NCI-H748 (cell line): ENCODE measurements around the gene CNIH3.

Experiments used
- DNase-seq: peaks from one replicate; lab custom pipeline; 2025; ENCODE audit not compliant: unreplicated experiment; lab: John Stamatoyannopoulos, UW

The CNIH3 gene

DNA sequence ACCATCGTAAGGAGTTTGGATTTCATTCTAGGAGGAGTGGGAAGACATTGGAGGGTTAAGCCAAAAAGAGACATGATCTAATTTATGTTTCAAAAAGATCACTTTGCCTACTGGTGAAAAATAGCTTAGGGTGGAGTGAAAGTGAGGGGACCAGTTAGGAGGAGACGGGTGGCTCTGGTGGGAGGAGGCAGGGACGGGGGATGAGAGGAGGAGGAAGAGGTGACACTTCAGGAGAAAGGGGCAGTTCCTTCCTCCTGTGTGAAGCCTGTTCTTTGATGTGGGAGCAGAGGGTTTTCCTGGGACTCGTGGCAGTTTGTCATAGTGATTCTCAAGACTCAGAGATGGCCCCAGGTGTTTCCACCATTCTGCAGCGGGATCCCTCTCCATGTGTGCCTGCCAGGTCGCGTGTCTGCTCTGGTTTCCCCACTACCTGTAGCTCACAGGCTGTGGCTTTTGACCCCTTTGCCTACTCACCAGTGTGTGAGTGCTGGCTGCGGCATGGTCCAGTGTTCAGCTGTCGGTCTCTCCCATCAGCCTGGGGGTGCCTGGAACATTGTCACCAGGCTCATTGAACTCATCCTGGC lies 102.4 kb downstream of the CNIH3 start:
- no peak for DNase-seq

DNA sequence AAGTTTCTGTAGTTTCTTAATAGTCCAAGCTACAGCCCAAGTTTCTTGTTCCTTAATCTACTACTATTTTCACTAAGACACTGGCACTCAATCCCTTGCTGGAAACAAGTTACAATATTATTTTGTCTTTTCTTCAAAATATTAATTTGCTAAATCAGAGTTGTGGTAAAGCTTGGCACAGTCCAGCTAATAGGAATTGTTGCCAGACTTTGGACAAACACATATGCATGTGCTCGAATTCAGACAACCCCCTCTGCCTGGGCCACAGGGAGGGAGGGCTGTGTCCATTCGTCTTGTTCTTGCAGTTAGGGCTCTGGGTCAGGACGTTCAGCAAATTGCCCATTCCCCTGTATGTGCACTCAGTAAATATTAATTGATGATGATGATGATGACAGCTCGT lies 103.6 kb downstream of the CNIH3 start:
- DNase-seq = no peak

DNA sequence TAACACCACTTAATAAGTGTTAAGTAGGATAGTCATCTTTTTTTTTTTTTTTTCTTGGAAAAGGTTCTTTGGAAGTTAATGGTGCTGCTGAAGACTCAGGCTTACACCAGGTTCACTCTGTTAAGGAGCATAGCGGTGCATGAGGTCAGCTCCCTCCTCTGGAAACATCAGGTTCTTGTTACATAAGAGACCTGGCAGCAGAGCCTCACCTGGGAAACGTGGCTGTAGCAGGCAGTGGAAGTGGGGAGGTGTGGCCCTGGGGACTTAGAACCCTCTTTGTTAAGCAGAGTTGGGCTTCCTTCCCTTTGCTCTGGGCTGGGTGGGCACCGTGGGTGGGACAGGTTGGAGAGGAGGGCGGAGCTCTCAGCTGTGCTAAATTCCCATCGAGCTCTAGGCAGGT lies 104.1 kb downstream of the CNIH3 start:
- peak; percentile 56 for DNase-seq

DNA sequence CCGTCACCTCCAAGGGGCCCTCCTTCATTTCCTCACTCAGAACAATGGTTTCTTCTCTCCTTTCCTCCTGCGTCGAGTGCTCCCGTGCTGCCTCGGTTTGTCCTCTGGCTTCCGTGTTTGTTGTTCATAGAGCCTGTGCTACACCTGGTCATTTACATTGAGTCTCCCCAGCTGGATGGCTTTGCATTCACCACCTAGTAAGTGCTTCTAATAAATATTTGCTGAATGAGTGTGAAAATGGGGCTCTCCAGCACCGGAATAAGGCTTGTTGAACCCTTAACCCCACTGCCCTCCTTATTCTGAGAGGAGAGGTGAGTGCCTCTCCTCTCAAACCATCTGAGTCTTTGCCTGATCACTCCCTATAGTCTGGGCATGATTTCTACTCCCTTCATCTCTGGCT lies 104.9 kb downstream of the CNIH3 start:
- DNase-seq = peak; percentile 59

DNA sequence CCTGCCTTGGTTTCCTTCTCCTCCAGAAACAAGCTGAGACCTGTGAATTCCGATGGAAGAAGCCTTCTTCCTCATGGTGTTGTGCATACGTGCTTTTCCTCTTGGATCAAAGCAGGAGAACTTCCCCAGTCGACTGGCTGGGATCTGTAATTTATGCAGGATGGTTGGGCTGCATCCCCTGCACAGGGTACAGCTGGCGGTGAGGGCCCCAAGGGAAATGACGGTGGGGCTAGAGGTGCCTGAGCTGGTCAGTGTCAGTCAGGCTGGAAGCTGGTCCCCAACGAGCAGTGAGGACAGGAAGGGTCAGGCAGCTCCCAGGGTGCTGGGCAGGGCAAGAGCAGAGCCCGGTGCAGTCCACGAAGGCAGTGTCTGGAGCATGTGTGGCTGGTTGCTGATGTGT lies 106.7 kb downstream of the CNIH3 start:
- no peak for DNase-seq

DNA sequence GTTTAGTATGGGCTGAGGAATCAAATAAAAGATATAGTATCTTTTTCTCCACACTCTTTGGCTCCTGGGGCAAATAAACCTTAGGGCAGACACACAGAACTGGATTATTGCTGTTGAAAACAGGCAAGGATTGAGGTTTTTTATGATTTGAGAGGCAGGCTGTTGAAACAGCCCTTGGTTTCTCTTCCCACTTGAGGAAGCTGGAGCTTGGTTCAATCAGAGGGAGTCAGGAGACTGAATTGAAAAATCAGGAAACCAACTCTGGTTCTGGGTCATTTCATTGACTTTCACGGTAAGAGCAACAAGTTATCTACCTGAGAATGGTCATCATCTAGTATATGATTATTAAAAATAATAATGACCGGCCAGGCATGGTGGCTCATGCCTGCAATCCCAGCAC lies 108.4 kb downstream of the CNIH3 start:
- no peak for DNase-seq

- no peak for DNase-seq
Observed at GRCh38 chr1:224726441-224727182, 110.5 kb downstream of the CNIH3 start.

DNA sequence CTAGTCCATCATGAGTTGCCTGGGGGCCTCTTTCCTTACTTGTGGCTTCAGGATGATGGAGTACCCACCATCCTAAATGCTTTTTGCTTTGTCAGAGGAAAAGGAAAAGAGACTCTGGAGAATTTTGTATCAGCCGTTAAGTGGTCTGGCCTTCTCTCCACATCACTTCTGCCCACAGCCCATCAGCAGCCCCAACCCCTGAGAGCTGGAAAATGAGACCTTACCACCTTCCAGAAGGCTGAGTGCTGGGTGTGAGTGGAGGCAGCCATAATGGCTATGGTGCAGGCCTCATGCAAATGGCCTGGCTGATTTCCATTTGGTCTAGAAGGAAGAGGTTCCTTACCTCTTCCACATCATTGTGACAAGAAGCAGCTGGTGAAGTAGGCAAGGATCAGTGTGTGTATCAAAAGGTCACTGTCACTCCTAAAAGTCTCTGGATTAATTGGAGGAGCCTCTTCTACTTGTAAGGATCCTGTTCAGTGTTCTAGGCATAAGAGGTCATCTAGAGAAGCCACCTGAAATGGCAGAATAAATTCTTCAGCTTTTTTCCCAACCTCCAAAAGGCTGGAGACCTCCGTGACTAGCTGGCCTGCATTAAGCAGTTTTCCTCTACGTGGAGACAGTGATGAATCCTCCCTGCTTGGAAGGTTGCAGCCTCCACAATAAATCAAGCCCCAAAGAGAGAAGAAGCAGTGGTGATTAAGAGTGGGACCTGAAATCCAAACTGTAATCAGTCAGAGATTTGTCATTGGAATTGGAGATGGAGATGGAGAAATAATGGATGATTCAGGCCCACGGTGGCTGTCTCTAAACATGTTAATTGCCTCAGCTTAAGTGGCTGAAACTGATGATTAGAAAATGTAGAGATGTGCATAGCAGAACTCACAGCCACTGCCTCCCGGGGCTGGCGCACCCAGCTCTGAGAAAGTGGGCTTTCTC lies 111.5 kb downstream of the CNIH3 start:
- no peak for DNase-seq

DNA sequence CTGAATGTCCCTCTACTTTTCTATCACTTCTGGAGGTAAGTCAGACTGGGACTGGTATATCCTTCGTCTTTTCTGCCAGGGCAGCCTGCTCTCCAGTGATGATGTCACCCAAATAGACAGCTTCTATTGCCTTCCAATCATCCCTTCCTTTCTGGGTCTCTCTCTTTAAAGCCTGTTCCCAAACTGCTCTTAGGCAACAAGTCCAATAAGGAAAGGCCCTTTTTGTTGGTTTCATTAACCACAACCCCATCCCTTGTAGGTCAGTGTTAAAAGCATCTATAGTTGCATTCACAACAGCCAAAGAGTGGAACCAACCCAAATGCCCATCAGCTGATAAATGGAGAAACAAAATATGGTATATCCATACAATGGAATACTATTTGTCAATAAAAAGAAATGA lies 114.4 kb downstream of the CNIH3 start:
- DNase-seq = no peak

DNA sequence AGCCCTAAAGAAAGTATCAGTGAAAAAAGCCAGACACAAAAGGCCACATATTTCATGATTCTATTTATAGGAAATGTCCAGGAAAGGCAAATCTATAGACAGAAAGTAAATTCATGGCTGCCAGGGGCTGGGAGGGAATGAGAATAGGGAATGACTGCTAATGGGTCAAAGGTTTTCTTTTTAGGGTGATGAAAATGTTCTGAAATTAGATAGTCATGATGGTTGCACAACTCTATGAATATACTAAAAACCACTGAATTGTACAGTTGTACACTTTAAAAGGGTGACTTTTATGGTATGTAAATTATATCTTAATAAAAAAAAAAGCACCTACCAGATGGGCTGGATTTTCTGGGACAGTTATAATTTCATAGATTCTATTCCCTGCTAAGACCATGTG lies 114.8 kb downstream of the CNIH3 start:
- DNase-seq = no peak

DNA sequence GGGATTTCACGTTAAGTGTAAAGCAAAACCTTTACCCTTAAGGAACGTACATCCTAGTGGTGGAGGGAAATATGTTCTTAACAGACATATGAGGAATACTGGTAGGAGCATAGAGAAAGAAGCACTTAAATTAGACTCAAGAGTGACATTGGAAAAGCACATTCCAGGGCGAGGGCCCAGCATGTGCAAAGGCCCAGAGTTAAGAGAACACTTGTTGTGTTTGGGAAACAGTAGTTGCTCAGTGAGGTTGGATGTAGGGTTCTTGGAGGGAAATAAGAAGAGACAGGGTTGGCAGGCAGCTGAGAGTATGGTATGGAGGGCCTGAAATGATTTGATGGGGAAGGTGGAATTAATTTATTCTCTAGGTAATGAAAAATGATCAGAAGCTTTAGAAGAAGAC lies 115.5 kb downstream of the CNIH3 start:
- no peak for DNase-seq

DNA sequence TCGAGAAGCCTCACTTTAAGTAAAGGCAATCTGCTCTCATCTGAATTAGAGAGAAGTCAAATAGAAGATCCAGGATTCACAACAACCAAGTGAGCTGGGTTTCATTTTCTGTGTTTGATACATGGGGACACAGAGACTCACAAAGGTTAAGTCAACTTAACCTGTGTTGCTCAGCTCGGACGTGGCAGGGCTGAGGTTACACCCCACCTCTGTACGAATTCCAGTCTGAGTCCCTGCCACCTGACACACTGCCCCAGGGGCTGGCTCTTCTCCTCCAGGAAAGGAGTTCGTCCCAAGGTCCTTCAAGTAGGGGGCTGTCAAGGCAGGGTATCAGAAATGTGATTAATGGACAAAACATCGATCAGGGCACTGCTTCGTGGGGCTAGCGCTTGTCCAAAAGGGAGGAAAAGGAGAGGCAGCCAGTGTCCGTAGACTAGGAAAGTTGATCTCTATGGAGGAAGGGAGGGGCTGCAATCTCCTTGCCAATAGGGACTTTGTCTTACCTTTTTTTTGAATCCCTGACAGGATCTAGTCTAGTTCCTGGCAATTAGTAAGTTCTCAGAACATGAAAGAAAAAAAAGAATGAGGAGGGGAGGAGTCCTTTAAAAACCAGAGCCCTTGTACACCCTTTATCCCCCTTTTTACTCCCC lies 116.4 kb downstream of the CNIH3 start:
- no peak for DNase-seq

GRCh38 chr1:224733027-224733911 lies 117.2 kb downstream of the CNIH3 start:
- DNase-seq = no peak

- peak; percentile 3 for DNase-seq
Observed at GRCh38 chr1:224734261-224734935, 118.3 kb downstream of the CNIH3 start.

GRCh38 chr1:224735159-224735558 lies 119.0 kb downstream of the CNIH3 start:
- no peak for DNase-seq

DNA sequence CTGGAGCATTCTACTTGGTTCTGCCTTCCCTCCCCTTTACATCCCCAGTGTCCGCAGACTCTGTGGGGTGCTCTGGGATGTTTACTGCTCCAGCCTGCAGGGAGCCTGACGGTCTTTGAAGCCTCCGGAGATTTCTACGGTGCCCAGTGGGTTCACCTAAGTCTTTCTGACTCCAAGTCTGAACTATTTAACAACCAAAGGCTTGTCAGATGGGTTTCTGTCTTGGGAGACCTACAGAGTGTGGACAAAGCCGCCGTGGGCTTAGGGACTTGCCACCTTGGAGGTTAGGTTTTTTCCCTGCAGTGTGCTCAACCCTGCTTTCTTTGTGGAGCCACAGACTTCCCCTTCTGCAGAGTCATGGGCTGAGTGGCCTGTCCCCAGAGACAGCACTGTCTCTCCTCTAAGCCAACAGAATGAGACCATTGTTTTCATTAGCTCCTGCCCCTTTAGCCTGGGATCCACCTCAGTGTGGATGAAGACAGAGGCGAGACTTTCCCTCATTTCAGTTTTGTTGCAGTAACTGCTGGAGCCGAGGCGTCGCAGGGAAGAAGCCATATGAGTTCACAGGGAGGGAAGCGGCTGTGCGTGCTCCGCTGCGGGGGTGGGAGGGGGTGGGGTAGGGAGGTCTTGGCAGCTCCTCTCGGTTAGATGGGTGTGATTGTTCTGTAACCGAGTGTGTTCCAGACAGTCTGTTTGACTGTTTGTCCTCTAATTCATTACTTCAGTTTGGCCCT lies 120.7 kb downstream of the CNIH3 start:
- DNase-seq = no peak

DNA sequence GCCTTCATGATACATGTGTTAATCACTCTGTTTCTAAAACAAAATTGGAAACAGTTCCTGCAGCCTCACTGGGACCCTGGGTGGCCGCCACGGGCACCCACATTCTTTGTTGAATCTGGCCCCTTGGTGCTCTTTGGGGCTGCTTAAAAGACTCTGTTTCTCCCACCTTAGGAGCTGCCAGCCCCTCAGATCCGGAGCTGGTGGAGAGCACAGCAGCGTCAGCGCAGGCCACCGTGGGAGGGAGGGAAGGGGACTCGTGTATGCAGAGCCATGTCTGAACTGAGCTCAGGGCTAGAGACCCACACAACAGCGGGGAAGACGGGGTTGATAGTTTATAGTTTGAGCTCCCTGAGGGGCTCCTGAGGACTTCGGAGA lies 121.2 kb downstream of the CNIH3 start:
- no peak for DNase-seq

- DNase-seq = no peak
Observed at GRCh38 chr1:224739303-224739996, 123.3 kb downstream of the CNIH3 start.
